Osteocyte (in vitro differentiated cells): Measurements from ENCODE around the gene ARSI. TPM values are rescaled to one million over a fixed set of nuclear protein-coding genes. Genes with fewer than 3 reads are reported as not detected.

Source experiments
- DNase-seq: peaks from one replicate; pipeline ENCODE4 v3.0.0; 2021; ENCODE audit warnings: mixed read lengths; ENCODE audit not compliant: unreplicated experiment; ENCODE audit errors: extremely low spot score
- H3K27ac Mint-ChIP-seq: one replicate; pipeline ENCODE4 v1.8.0; 2021; ENCODE audit warnings: mild to moderate bottlenecking, mixed read lengths; ENCODE audit not compliant: unreplicated experiment
- H3K27me3 Mint-ChIP-seq: one replicate; pipeline ENCODE4 v1.8.0; 2021; ENCODE audit warnings: mixed read lengths; ENCODE audit not compliant: unreplicated experiment
- H3K36me3 Mint-ChIP-seq: one replicate; pipeline ENCODE4 v1.8.0; 2021; ENCODE audit warnings: mixed read lengths; ENCODE audit not compliant: unreplicated experiment
- H3K4me1 Mint-ChIP-seq: one replicate; pipeline ENCODE4 v1.8.0; 2021; ENCODE audit warnings: mixed read lengths; ENCODE audit not compliant: unreplicated experiment
- H3K4me3 Mint-ChIP-seq: one replicate; pipeline ENCODE4 v1.8.0; 2021; ENCODE audit warnings: mild to moderate bottlenecking, moderate library complexity, mixed read lengths; ENCODE audit not compliant: unreplicated experiment
- H3K9me3 Mint-ChIP-seq: one replicate; pipeline ENCODE4 v1.8.0; 2021; ENCODE audit warnings: mixed read lengths; ENCODE audit not compliant: unreplicated experiment
- total RNA-seq: library from RNA; stranded (reverse); gene quantifications from 2 replicates; pipeline ENCODE4 v1.2.1, GENCODE V29; 2021
- TF ChIP-seq, protein P1 (sequence below): fragments of 200-600 bp; sonication (generic); IDR thresholded peaks from 2 replicates; pipeline ENCODE4 v1.5.0; 2021; ENCODE audit warnings: antibody characterized with exemption, mild to moderate bottlenecking, moderate library complexity

Gene ARSI
- total RNA-seq, 1 donor from 2014 or later = 0.51 TPM

DNA sequence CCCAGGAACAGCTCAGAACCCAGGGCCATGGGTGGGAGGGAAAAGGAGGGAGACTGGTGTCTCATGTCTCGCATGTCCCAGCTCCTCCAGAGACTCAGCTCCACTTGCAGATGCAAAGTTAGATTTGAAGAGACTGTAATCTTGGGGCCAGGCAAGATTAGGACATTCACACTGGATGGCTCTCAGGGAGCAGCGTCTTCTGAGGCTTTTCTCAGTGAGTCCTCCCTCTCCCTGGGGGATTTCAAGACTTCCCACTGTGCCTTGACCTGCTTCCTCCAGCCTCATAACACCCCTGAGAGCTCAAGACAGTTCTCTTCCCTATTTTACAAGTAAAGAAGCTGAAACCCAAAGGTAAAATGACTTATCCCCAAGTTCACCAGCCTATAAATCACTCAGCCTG is 44.3 kb upstream of the ARSI start:
- no peaks in the 10 kb centered on the region for H3K27me3 Mint-ChIP-seq
- H3K9me3 Mint-ChIP-seq = no peaks in the 10 kb centered on the region
- H3K27ac Mint-ChIP-seq = no peak overlapping the region
- H3K4me3 Mint-ChIP-seq = no peak overlapping the region
- TF ChIP-seq, protein P1, sequence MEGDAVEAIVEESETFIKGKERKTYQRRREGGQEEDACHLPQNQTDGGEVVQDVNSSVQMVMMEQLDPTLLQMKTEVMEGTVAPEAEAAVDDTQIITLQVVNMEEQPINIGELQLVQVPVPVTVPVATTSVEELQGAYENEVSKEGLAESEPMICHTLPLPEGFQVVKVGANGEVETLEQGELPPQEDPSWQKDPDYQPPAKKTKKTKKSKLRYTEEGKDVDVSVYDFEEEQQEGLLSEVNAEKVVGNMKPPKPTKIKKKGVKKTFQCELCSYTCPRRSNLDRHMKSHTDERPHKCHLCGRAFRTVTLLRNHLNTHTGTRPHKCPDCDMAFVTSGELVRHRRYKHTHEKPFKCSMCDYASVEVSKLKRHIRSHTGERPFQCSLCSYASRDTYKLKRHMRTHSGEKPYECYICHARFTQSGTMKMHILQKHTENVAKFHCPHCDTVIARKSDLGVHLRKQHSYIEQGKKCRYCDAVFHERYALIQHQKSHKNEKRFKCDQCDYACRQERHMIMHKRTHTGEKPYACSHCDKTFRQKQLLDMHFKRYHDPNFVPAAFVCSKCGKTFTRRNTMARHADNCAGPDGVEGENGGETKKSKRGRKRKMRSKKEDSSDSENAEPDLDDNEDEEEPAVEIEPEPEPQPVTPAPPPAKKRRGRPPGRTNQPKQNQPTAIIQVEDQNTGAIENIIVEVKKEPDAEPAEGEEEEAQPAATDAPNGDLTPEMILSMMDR = no peak
- H3K4me1 Mint-ChIP-seq = peaks cover 7% of the 10 kb centered on the region
- H3K36me3 Mint-ChIP-seq = no peaks in the 10 kb centered on the region
- DNase-seq = no peak

DNA sequence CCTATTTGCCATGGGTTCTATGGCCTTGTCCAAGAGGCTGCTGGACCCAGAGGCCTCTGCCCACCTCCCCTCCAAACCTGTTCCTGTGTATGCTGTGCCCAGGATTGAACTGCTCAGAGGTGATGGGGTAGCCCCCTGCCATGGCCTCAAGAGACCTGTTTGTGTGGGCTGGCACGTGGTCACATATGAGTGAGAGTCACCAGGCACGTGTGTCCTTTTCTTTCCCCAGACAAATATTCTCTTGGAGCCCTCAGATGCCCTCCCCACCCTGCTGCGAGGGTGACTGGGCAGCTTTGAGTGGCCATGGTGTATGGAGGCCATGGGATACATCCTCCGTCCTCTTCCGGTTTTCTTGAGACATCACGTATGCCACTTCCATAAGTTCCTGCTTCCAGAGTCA is 43.9 kb upstream of the ARSI start:
- Mint-ChIP-seq H3K27ac (no peak overlapping the region), H3K4me3 (no peak overlapping the region), H3K27me3 (no peaks in the 10 kb centered on the region), H3K36me3 (no peaks in the 10 kb centered on the region), H3K4me1 (peaks cover 7% of the 10 kb centered on the region), H3K9me3 (no peaks in the 10 kb centered on the region)
- no peak for DNase-seq
- TF ChIP-seq, protein P1 = no peak

DNA sequence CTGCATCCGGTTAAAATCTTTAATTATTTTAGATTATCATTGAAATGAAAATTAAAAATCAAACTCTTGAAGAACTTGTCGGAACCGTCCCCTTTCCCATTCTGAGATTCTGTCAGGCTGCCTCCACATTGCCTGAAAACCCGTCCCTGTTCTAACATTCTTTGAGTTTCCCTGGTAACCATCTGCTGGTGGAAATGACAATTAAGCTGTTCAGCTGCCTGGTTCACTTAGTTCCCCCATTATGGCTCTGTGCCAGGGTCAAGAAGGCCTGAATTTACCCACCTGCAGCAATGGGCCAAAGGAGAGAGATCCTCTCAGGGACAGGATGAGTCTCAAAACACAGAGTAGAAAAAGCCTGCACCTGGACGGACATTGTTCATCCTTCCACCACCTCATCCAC is 43.0 kb upstream of the ARSI start:
- peaks cover 4% of the 10 kb centered on the region for H3K4me1 Mint-ChIP-seq
- no peaks in the 10 kb centered on the region for H3K36me3 Mint-ChIP-seq
- H3K4me3 Mint-ChIP-seq = no peak overlapping the region

DNA sequence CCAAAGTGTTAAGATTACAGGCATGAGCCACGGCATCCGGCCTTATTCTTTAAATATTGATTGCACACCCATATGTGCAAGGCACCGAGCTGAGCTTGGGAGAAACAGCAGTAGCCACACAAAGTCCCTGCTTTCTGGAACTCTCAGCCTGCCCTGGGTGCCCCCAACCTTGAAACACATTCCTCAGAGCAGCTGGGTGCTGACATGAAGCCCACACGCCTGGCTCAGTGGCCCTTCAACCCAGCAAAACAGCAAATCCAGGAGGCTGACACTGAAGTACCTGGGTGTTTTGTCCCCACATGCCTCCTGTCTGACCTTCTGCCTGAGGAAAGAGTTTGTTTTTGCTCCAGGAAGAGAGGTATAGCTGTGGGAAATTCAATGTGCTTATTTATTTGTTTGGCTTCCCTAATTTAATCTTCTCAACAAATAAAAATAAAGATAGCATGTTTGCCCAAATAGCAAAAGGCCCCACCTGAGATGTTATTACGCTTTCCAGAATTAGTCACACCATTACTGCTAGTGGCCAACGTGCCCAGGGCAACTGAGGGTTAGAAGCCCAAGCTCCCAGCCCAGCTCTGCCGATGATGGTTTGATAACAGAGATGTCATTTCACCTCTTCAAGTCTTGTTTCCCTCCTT is 41.4 kb upstream of the ARSI start:
- Mint-ChIP-seq H3K27me3 (no peaks in the 10 kb centered on the region), H3K9me3 (no peaks in the 10 kb centered on the region), H3K27ac (no peak overlapping the region), H3K4me3 (no peak overlapping the region), H3K4me1 (no peaks in the 10 kb centered on the region), H3K36me3 (no peaks in the 10 kb centered on the region)
- DNase-seq = no peak
- TF ChIP-seq, protein P1 = no peak

More for the DNA sequence above, 43.0 kb upstream of the ARSI start:
- DNase-seq = no peak
- no peak overlapping the region for H3K27ac Mint-ChIP-seq
- no peaks in the 10 kb centered on the region for H3K27me3 Mint-ChIP-seq
- no peaks in the 10 kb centered on the region for H3K9me3 Mint-ChIP-seq
- TF ChIP-seq, protein P1 = no peak

DNA sequence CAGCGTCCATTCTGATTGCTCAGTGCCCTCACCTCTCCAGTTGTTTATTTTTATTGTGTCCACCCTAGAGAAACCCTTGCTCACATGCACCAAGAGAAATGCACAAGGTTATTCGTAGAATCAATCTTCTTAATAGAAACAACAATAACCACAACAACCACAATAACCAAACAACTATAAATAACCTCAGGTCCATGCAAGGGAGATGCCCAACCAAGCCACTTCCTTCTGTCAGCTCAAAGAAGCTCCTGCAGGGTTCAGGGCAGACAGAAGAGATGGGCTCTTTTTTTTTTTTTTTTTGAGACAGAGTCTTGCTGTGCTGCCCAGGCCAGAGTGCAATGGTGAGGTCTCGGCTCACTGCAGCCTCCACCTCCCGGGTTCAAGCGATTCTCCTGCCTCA is 39.9 kb upstream of the ARSI start:
- TF ChIP-seq, protein P1 = no peak
- H3K4me3 Mint-ChIP-seq = no peak overlapping the region
- no peak overlapping the region for H3K27ac Mint-ChIP-seq
- no peaks in the 10 kb centered on the region for H3K27me3 Mint-ChIP-seq
- H3K36me3 Mint-ChIP-seq = no peaks in the 10 kb centered on the region
- H3K9me3 Mint-ChIP-seq = no peaks in the 10 kb centered on the region
- DNase-seq = no peak
- no peaks in the 10 kb centered on the region for H3K4me1 Mint-ChIP-seq
